ENCODE results near the gene RUNX1.

- TF ChIP-seq ELF4 (IDR thresholded peaks at IDR 0.05): no peak
- no peak for TF ChIP-seq ZNF384 (IDR thresholded peaks at IDR 0.05)
- no peak for TF ChIP-seq FOXA1 (IDR thresholded peaks at IDR 0.05)
- TF ChIP-seq FOXK2 (IDR thresholded peaks at IDR 0.05): no peak
- TF ChIP-seq PKNOX1 (IDR thresholded peaks at IDR 0.05): no peak
- TF ChIP-seq NFRKB (IDR thresholded peaks at IDR 0.05): no peak
- TF ChIP-seq SP1 (IDR thresholded peaks at IDR 0.05): no peak
- TF ChIP-seq TARDBP (IDR thresholded peaks at IDR 0.05): no peak
- TF ChIP-seq FOXM1 (IDR thresholded peaks at IDR 0.05; ENCODE audit: borderline replicate concordance): no peak
Measured at GRCh38 chr21:35086357-35086756, 37.3 kb upstream of the RUNX1 start.

Data from HEK293T (cell line).